T-helper 1 cell treated with Interleukin-12 subunit alpha and Interleukin-12 subunit beta and Interleukin-4 antibody, amounts not matched to agents 30 ng/mL and 1 ng/mL, for 36 hours (primary cell): ENCODE results near the gene RUFY4. TPM values are rescaled to one million over a fixed set of nuclear protein-coding genes. Genes with fewer than 3 reads are reported as not detected.

Experiments used
- total RNA-seq: library from RNA; stranded (reverse); gene quantifications from 2 replicates; pipeline ENCODE4 v1.2.3, GENCODE V29; 2022

Gene RUFY4
- total RNA-seq, 1 donor from 2014 or later, result 3.3 TPM

Other genes starting within 250 kb of the RUFY4 start
- 1.0 TPM in 2 replicates for gene TNS1, start 66.3 kb upstream of the RUFY4 start, total RNA-seq
- 0.12 TPM in 2 replicates for gene CXCR2, start 56.8 kb downstream of the RUFY4 start, total RNA-seq
- gene CXCR1, start 97.7 kb downstream of the RUFY4 start, total RNA-seq, result 0.54 and 0.76 TPM in 2 replicates
- 687 and 710 TPM in 2 replicates for gene ARPC2, start 147.9 kb downstream of the RUFY4 start, total RNA-seq
- gene GPBAR1, start 191.8 kb downstream of the RUFY4 start, total RNA-seq, result 1.5 and 1.8 TPM in 2 replicates
- gene AAMP, start 200.9 kb downstream of the RUFY4 start, total RNA-seq, result 62.0 and 64.1 TPM in 2 replicates
- gene PNKD, start 201.3 kb downstream of the RUFY4 start, total RNA-seq, result 26.9 and 28.8 TPM in 2 replicates
- gene TMBIM1, start 223.2 kb downstream of the RUFY4 start, total RNA-seq, result 75.4 and 76.0 TPM in 2 replicates